Upper lobe of right lung (tissue), 1 donor: Measurements from ENCODE around the gene SNED1. TPM values are rescaled to one million over a fixed set of nuclear protein-coding genes. Genes with fewer than 3 reads are reported as not detected.

Source experiments
- ATAC-seq: fragments of 200-7000 bp; cut with Tn5 transposase; one replicate; pipeline ENCODE4 v1.9.1; 2020; ENCODE audit warnings: mild to moderate bottlenecking, moderate library complexity
- DNase-seq: peaks from one replicate; pipeline ENCODE4 v3.0.0-alpha.2; 2020
- H3K27ac ChIP-seq: fragments of 200-600 bp; one replicate; pipeline ENCODE4 v1.8.0; 2022
- H3K27me3 ChIP-seq: fragments of 200-600 bp; one replicate; pipeline ENCODE4 v1.8.0; 2022; ENCODE audit warnings: mild to moderate bottlenecking
- H3K36me3 ChIP-seq: fragments of 200-600 bp; one replicate; pipeline ENCODE4 v1.8.0; 2022
- H3K4me1 ChIP-seq: fragments of 200-600 bp; one replicate; pipeline ENCODE4 v1.8.0; 2022
- H3K4me3 ChIP-seq: fragments of 200-600 bp; one replicate; pipeline ENCODE4 v1.8.0; 2022; ENCODE audit warnings: mild to moderate bottlenecking
- H3K9me3 ChIP-seq: fragments of 200-600 bp; one replicate; pipeline ENCODE4 v1.8.0; 2022
- intact Hi-C: fragments of 100-400 bp; cut with DNase I; formaldehyde crosslinking; loops from one replicate; pipeline ENCODE4 v1.11.0; 2022
- total RNA-seq: library from RNA; stranded (reverse); fragmentation: NEBNext Ultra II Directional; extraction: Animal tissue kit (Norgen Biotek cat#: 25700); gene quantifications from one replicate; pipeline ENCODE4 v1.2.1, GENCODE V29; 2021
- TF ChIP-seq, protein P1 (sequence below): fragments of 200-600 bp; IDR thresholded peaks from one replicate; pipeline ENCODE4 v1.8.0; 2022; ENCODE audit warnings: antibody characterized with exemption
- donor health status: DM: no; HTN: yes; CAD: no; lungs with severe emphysema.

SNED1 gene
- total RNA-seq, 1 donor from 2014 or later: 38.4 TPM

DNA sequence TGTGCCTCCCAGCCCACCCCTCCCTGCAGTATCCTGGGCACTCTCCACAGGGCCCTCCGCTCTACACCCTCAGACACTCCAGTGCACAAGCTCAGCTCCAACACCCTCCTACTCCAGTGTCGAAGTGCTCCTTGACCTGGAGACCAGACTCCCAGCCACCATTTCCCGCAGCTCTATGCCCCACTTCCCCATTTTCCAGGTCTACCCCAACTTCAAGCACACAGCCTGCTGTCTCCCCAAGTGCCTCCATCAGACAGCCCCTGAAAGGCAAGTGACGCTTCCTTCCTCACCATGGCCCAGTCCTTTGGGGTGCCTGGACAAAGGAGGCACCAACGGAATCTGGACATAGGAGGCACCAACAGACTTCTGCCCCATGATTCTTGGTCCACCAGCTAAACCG is 143.6 kb downstream of the SNED1 start:
- no peak overlapping the region for H3K4me3 ChIP-seq
- H3K27ac ChIP-seq: no peak overlapping the region
- ATAC-seq (no peak), DNase-seq (no peak)
- TF ChIP-seq, protein P1, sequence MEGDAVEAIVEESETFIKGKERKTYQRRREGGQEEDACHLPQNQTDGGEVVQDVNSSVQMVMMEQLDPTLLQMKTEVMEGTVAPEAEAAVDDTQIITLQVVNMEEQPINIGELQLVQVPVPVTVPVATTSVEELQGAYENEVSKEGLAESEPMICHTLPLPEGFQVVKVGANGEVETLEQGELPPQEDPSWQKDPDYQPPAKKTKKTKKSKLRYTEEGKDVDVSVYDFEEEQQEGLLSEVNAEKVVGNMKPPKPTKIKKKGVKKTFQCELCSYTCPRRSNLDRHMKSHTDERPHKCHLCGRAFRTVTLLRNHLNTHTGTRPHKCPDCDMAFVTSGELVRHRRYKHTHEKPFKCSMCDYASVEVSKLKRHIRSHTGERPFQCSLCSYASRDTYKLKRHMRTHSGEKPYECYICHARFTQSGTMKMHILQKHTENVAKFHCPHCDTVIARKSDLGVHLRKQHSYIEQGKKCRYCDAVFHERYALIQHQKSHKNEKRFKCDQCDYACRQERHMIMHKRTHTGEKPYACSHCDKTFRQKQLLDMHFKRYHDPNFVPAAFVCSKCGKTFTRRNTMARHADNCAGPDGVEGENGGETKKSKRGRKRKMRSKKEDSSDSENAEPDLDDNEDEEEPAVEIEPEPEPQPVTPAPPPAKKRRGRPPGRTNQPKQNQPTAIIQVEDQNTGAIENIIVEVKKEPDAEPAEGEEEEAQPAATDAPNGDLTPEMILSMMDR: no peak
- H3K36me3 ChIP-seq: no peaks in the 10 kb centered on the region
- no peaks in the 10 kb centered on the region for H3K4me1 ChIP-seq
- no peaks in the 10 kb centered on the region for H3K27me3 ChIP-seq
- intact Hi-C loops: no loop called here
- H3K9me3 ChIP-seq: no peaks in the 10 kb centered on the region

DNA sequence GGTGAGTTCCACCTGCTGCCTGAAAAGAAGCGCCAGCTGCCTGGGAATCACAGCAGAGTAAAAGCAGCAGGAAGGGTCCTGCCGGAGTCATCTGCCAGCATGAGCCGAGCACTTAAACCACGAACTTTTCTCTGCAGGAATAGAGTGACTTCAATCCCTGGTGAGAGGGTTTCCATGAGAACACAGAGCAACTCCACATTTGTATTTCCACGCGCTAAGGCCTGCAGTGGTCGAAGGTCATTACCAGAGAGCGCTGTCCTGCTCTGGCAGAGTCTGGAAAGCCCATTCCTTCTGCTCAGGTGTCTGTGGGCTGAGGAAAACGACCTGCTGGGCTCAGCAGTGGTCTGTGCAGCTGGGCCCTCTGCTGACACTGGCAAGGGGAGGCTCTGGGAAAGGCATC is 144.2 kb downstream of the SNED1 start:
- ATAC-seq: no peak
- Histone ChIP-seq H3K36me3 (no peaks in the 10 kb centered on the region), H3K27me3 (no peaks in the 10 kb centered on the region), H3K4me3 (no peak overlapping the region), H3K27ac (no peak overlapping the region), H3K9me3 (no peaks in the 10 kb centered on the region), H3K4me1 (no peaks in the 10 kb centered on the region)
- TF ChIP-seq, protein P1: no peak
- intact Hi-C loops: no loop called here
- DNase-seq: no peak

Other genes with a start within 250 kb of the SNED1 start
- 0.81 TPM for gene KIF1A, start 178.4 kb upstream of the SNED1 start, total RNA-seq
- not detected for gene AGXT, start 129.8 kb upstream of the SNED1 start, total RNA-seq
- gene MAB21L4, start 102.5 kb upstream of the SNED1 start, total RNA-seq: 22.2 TPM
- gene CROCC2, start 92.3 kb upstream of the SNED1 start, total RNA-seq: 0.26 TPM
- gene MTERF4, start 103.7 kb downstream of the SNED1 start, total RNA-seq: 34.6 TPM
- gene PASK, start 150.9 kb downstream of the SNED1 start, total RNA-seq: 15.7 TPM
- gene PPP1R7, start 151.8 kb downstream of the SNED1 start, total RNA-seq: 60.7 TPM
- gene ANO7, start 190.1 kb downstream of the SNED1 start, total RNA-seq: 2.1 TPM